Activated CD4-positive, alpha-beta T cell treated with anti-CD3 and anti-CD28 coated beads, Interleukin-2, amount 10 ng/mL, durations not matched to agents 7 days and 5 days (primary cell): Measurements from ENCODE around the gene FOS. TPM values are rescaled to one million over a fixed set of nuclear protein-coding genes. Genes with fewer than 3 reads are reported as not detected.

Experiments
- CTCF ChIA-PET: fragments of 350-600 bp; sonication (Branson Sonifier 250); formaldehyde crosslinking; loops from one replicate; lab custom pipeline; 2021; ENCODE audit warnings: antibody characterized with exemption; lab: Charles Lee
- POLR2A ChIA-PET: fragments of 350-600 bp; sonication (Branson Sonifier 250); formaldehyde crosslinking; loops from one replicate; lab custom pipeline; 2021; ENCODE audit warnings: antibody characterized with exemption; lab: Charles Lee
- DNase-seq: peaks from one replicate; pipeline ENCODE4 v3.0.0-alpha.2; 2020
- H3K27ac Mint-ChIP-seq: one replicate; pipeline ENCODE4 v1.8.0; 2021; ENCODE audit warnings: mild to moderate bottlenecking, moderate library complexity, mixed read lengths
- H3K27me3 Mint-ChIP-seq: one replicate; pipeline ENCODE4 v1.8.0; 2021; ENCODE audit warnings: mixed read lengths
- H3K36me3 Mint-ChIP-seq: one replicate; pipeline ENCODE4 v1.8.0; 2021; ENCODE audit warnings: low read depth, mixed read lengths
- H3K4me1 Mint-ChIP-seq: one replicate; pipeline ENCODE4 v1.8.0; 2021; ENCODE audit warnings: mixed read lengths
- H3K4me3 Mint-ChIP-seq: one replicate; pipeline ENCODE4 v1.8.0; 2021; ENCODE audit warnings: mild to moderate bottlenecking, moderate library complexity, mixed read lengths
- H3K9me3 Mint-ChIP-seq: one replicate; pipeline ENCODE4 v1.8.0; 2021; ENCODE audit warnings: mixed read lengths
- total RNA-seq, 2 experiments: library from RNA; stranded (reverse); gene quantifications; one replicate each; pipeline ENCODE4 v1.2.3, GENCODE V29; 2021

The FOS gene
- total RNA-seq, 2 experiments from 2014 or later: 28.0 to 35.7 TPM

GRCh38 chr14:75273272-75274049 lies 5.2 kb upstream of the FOS start:
- peaks cover 2% of the 10 kb centered on the region for H3K36me3 Mint-ChIP-seq
- H3K27me3 Mint-ChIP-seq: peaks cover 66% of the 10 kb centered on the region
- no peaks in the 10 kb centered on the region for H3K9me3 Mint-ChIP-seq
- H3K27ac Mint-ChIP-seq: no peak overlapping the region
- H3K4me1 Mint-ChIP-seq: peaks cover 27% of the 10 kb centered on the region
- DNase-seq: no peak
- H3K4me3 Mint-ChIP-seq: no peak overlapping the region
- ChIA-PET CTCF (interaction anchor here (0.6 kb wide), 2 partner anchors 16 to 184 kb away, joined by 3 read pairs; no protein-coding TSS in a partner anchor), POLR2A (no interaction called here)

DNA sequence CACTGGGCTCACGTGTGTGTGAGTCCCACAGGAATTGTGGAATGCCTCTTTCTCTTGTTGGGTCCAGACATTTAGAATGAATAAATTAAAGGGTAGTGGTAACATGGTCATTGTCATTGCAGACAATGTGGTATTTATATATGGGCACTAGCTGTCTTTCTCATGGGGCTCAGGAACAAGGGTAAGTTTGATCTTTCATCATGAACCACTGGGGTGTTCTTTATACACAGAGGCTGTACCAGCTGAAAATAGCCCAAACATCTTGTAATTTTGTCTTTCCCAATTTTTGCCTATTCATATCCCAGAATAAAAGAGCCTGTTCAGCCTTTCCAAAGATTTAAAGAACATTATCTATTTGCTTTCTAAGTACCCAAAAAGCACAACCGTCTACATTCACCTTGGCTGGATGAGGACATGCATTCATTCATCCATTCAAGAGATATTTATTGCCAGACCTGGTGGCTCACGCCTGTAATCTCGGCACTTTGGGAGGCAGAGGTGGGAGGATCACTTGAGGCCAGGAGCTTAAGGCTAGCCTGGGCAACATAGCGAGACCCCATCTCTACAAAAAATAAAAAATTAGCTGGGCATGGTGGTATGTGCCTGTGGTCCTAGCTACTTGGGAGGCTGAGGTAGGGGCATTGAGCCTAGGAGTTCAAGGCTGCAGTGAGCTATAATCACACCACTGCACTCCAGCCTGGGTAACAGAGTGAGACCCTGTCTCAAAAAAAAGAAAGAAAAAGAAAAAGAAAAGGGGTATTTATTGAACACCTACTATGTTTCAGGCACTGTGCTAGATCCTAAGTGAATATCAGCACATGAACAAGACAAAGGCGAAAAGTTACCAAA lies 4.4 kb upstream of the FOS start:
- Mint-ChIP-seq H3K36me3 (peaks cover 2% of the 10 kb centered on the region), H3K4me1 (peaks cover 33% of the 10 kb centered on the region), H3K4me3 (no peak overlapping the region), H3K27me3 (peaks cover 60% of the 10 kb centered on the region), H3K9me3 (no peaks in the 10 kb centered on the region), H3K27ac (no peak overlapping the region)
- DNase-seq: no peak
- CTCF ChIA-PET: interaction anchor here (0.6 kb wide), 2 partner anchors 15 to 185 kb away, joined by 3 read pairs; no protein-coding TSS in a partner anchor
- POLR2A ChIA-PET: no interaction called here

GRCh38 chr14:75274899-75275569 lies 3.6 kb upstream of the FOS start:
- no peaks in the 10 kb centered on the region for H3K9me3 Mint-ChIP-seq
- ChIA-PET CTCF (no interaction called here), POLR2A (no interaction called here)
- peaks cover 40% of the 10 kb centered on the region for H3K4me1 Mint-ChIP-seq
- H3K36me3 Mint-ChIP-seq: peaks cover 2% of the 10 kb centered on the region
- no peak overlapping the region for H3K4me3 Mint-ChIP-seq
- no peak overlapping the region for H3K27ac Mint-ChIP-seq
- DNase-seq: peak; percentile 51
- H3K27me3 Mint-ChIP-seq: peaks cover 65% of the 10 kb centered on the region

DNA sequence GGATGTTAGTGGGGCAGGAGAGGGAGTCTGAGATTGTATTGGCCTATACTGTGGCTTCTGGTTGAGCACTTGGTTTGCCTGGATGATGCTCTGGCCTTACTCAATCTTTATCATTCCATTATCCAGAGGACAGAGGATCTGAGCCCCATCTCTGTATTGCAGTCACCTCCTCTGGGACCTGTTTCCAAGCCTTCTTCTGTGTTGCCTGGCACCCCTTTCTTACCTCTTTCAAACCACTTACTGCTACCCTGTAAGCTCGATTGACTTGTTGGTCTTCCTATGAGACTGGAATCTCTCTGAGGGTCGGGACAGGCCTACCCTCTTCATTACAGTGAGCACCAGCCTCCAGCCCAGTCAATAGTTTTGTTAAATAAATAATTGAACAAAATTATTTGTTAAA lies 3.0 kb upstream of the FOS start:
- H3K36me3 Mint-ChIP-seq: peaks cover 2% of the 10 kb centered on the region
- no peak overlapping the region for H3K27ac Mint-ChIP-seq
- no peak overlapping the region for H3K4me3 Mint-ChIP-seq
- POLR2A ChIA-PET: no interaction called here
- H3K9me3 Mint-ChIP-seq: no peaks in the 10 kb centered on the region
- DNase-seq: no peak
- H3K4me1 Mint-ChIP-seq: peaks cover 44% of the 10 kb centered on the region
- H3K27me3 Mint-ChIP-seq: peaks cover 69% of the 10 kb centered on the region
- CTCF ChIA-PET: interaction anchor here (0.6 to 1.3 kb wide), 2 partner anchors 20 to 91 kb away, joined by 3 to 5 read pairs; no protein-coding TSS in a partner anchor

- H3K4me1 Mint-ChIP-seq: peaks cover 44% of the 10 kb centered on the region
- POLR2A ChIA-PET: no interaction called here
- peaks cover 2% of the 10 kb centered on the region for H3K36me3 Mint-ChIP-seq
- CTCF ChIA-PET: interaction anchor here (1.2 to 1.8 kb wide), 3 partner anchors 9 to 118 kb away, joined by 4 to 6 read pairs (median 5); no protein-coding TSS in a partner anchor
- DNase-seq: peak; percentile 73
- H3K9me3 Mint-ChIP-seq: no peaks in the 10 kb centered on the region
- peaks cover 77% of the 10 kb centered on the region for H3K27me3 Mint-ChIP-seq
- peak overlapping the region; percentile 77 for H3K4me3 Mint-ChIP-seq
- H3K27ac Mint-ChIP-seq: no peak overlapping the region
Observed at GRCh38 chr14:75277008-75277814, 1.4 kb upstream of the FOS start.

DNA sequence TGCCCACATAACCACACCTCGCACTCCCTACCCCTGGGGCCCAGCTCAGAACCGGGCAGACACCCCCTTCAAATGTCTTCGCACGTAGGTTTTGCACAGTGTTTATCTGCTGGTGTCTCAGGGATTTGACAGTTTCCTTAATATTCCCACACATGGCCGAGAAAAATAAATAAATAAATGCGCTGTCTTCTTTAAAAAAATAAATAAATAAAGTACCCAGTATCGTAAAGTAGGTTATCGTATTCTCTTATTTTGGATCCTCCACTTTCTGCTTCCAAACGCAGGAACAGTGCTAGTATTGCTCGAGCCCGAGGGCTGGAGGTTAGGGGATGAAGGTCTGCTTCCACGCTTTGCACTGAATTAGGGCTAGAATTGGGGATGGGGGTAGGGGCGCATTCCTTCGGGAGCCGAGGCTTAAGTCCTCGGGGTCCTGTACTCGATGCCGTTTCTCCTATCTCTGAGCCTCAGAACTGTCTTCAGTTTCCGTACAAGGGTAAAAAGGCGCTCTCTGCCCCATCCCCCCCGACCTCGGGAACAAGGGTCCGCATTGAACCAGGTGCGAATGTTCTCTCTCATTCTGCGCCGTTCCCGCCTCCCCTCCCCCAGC lies 710 bp upstream of the FOS start:
- peaks cover 2% of the 10 kb centered on the region for H3K36me3 Mint-ChIP-seq
- ChIA-PET POLR2A (no interaction called here), CTCF (interaction anchor here (1.0 to 1.8 kb wide), 3 partner anchors 10 to 21 kb away, joined by 3 to 5 read pairs (median 4); no protein-coding TSS in a partner anchor)
- DNase-seq: no peak
- H3K27ac Mint-ChIP-seq: peak overlapping the region; percentile 56
- peak overlapping the region; percentile 77 for H3K4me3 Mint-ChIP-seq
- H3K27me3 Mint-ChIP-seq: peaks cover 75% of the 10 kb centered on the region
- peaks cover 44% of the 10 kb centered on the region for H3K4me1 Mint-ChIP-seq
- no peaks in the 10 kb centered on the region for H3K9me3 Mint-ChIP-seq

DNA sequence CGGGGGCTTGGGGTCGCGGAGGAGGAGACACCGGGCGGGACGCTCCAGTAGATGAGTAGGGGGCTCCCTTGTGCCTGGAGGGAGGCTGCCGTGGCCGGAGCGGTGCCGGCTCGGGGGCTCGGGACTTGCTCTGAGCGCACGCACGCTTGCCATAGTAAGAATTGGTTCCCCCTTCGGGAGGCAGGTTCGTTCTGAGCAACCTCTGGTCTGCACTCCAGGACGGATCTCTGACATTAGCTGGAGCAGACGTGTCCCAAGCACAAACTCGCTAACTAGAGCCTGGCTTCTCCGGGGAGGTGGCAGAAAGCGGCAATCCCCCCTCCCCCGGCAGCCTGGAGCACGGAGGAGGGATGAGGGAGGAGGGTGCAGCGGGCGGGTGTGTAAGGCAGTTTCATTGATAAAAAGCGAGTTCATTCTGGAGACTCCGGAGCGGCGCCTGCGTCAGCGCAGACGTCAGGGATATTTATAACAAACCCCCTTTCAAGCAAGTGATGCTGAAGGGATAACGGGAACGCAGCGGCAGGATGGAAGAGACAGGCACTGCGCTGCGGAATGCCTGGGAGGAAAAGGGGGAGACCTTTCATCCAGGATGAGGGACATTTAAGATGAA lies 630 bp downstream of the FOS start:
- Mint-ChIP-seq H3K4me1 (peaks cover 40% of the 10 kb centered on the region), H3K36me3 (peaks cover 2% of the 10 kb centered on the region), H3K4me3 (peak overlapping the region; percentile 77), H3K27ac (peak overlapping the region; percentile 96), H3K27me3 (peaks cover 69% of the 10 kb centered on the region), H3K9me3 (no peaks in the 10 kb centered on the region)
- DNase-seq: peak; percentile 60
- POLR2A ChIA-PET: no interaction called here
- CTCF ChIA-PET: interaction anchor here (1.0 kb wide), 1 partner anchor 10 kb away, joined by 3 read pairs; no protein-coding TSS in a partner anchor

- H3K4me3 Mint-ChIP-seq: peak overlapping the region; percentile 77
- ChIA-PET CTCF (no interaction called here), POLR2A (no interaction called here)
- H3K36me3 Mint-ChIP-seq: peaks cover 2% of the 10 kb centered on the region
- peaks cover 35% of the 10 kb centered on the region for H3K4me1 Mint-ChIP-seq
- peak overlapping the region; percentile 96 for H3K27ac Mint-ChIP-seq
- no peak for DNase-seq
- no peaks in the 10 kb centered on the region for H3K9me3 Mint-ChIP-seq
- peaks cover 64% of the 10 kb centered on the region for H3K27me3 Mint-ChIP-seq
Observed at GRCh38 chr14:75279763-75280290, 1.2 kb downstream of the FOS start.

GRCh38 chr14:75280291-75280830 lies 1.7 kb downstream of the FOS start:
- POLR2A ChIA-PET: no interaction called here
- no peak overlapping the region for H3K27ac Mint-ChIP-seq

DNA sequence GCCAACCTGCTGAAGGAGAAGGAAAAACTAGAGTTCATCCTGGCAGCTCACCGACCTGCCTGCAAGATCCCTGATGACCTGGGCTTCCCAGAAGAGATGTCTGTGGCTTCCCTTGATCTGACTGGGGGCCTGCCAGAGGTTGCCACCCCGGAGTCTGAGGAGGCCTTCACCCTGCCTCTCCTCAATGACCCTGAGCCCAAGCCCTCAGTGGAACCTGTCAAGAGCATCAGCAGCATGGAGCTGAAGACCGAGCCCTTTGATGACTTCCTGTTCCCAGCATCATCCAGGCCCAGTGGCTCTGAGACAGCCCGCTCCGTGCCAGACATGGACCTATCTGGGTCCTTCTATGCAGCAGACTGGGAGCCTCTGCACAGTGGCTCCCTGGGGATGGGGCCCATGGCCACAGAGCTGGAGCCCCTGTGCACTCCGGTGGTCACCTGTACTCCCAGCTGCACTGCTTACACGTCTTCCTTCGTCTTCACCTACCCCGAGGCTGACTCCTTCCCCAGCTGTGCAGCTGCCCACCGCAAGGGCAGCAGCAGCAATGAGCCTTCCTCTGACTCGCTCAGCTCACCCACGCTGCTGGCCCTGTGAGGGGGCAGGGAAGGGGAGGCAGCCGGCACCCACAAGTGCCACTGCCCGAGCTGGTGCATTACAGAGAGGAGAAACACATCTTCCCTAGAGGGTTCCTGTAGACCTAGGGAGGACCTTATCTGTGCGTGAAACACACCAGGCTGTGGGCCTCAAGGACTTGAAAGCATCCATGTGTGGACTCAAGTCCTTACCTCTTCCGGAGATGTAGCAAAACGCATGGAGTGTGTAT lies 2.4 kb downstream of the FOS start:
- Mint-ChIP-seq H3K4me1 (peaks cover 29% of the 10 kb centered on the region), H3K36me3 (peaks cover 2% of the 10 kb centered on the region), H3K4me3 (no peak overlapping the region), H3K9me3 (no peaks in the 10 kb centered on the region), H3K27me3 (peaks cover 61% of the 10 kb centered on the region), H3K27ac (no peak overlapping the region)
- CTCF ChIA-PET: interaction anchor here (1.2 to 2.1 kb wide), 3 partner anchors 9 to 13 kb away, joined by 3 to 8 read pairs (median 7); no protein-coding TSS in a partner anchor
- POLR2A ChIA-PET: no interaction called here
- no peak for DNase-seq

More at GRCh38 chr14:75280291-75280830, 1.7 kb downstream of the FOS start:
- H3K4me3 Mint-ChIP-seq: peak overlapping the region; percentile 77
- no peak for DNase-seq
- H3K27me3 Mint-ChIP-seq: peaks cover 62% of the 10 kb centered on the region
- H3K9me3 Mint-ChIP-seq: no peaks in the 10 kb centered on the region
- CTCF ChIA-PET: interaction anchor here (1.2 to 2.1 kb wide), 2 partner anchors 10 to 12 kb away, joined by 3 to 8 read pairs; no protein-coding TSS in a partner anchor
- peaks cover 29% of the 10 kb centered on the region for H3K4me1 Mint-ChIP-seq
- H3K36me3 Mint-ChIP-seq: peaks cover 2% of the 10 kb centered on the region
